ENCODE measurements around the gene IL1RAPL2. TPM values are rescaled to one million over a fixed set of nuclear protein-coding genes. Genes with fewer than 3 reads are reported as not detected.

The IL1RAPL2 gene
- total RNA-seq, 1 donor from 2014 or later = not detected

GRCh38 chrX:105502336-105502735 is 936.3 kb downstream of the IL1RAPL2 start:
- H3K27me3 Mint-ChIP-seq (ENCODE audit: low read depth) = no peaks in the 10 kb centered on the region

DNA sequence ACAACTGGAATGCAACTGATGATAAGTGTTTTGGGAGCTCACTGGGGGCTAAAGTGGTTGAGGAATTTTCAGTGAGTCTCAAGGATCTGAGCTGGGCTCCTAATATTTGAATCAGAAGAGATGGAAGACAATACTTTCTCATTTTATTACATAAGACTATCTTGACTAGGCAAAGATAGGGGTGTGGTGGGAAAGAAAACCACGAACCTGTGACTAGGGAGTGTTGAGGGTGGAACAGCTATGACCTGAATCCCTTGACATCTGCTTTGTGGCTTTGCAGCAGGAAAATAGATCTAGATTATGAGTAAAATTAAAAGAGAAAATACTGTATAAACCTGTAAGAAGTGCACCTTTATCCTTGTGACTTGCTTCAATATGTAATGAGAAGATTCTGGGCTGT is 949.6 kb downstream of the IL1RAPL2 start:
- no peak for TF ChIP-seq CTCF (IDR thresholded peaks at IDR 0.05)

More at GRCh38 chrX:105502336-105502735, 936.3 kb downstream of the IL1RAPL2 start:
- Mint-ChIP-seq H3K9me3 (ENCODE audit: low read depth) (peaks cover 26% of the 10 kb centered on the region), H3K27ac (ENCODE audit: unreplicated experiment) (no peak overlapping the region), H3K4me1 (ENCODE audit: low read depth) (no peaks in the 10 kb centered on the region), H3K36me3 (ENCODE audit: low read depth) (peaks cover 3% of the 10 kb centered on the region), H3K4me3 (ENCODE audit: unreplicated experiment) (no peak overlapping the region)
- TF ChIP-seq CTCF (IDR thresholded peaks at IDR 0.05) = no peak
- DNase-seq (ENCODE audit: low spot score) = no peak

GRCh38 chrX:105526431-105526830 is 960.4 kb downstream of the IL1RAPL2 start:
- no peak overlapping the region for H3K27ac Mint-ChIP-seq (ENCODE audit: unreplicated experiment)
- H3K4me1 Mint-ChIP-seq (ENCODE audit: low read depth) = no peaks in the 10 kb centered on the region
- DNase-seq (ENCODE audit: low spot score) = no peak
- H3K36me3 Mint-ChIP-seq (ENCODE audit: low read depth) = no peaks in the 10 kb centered on the region
- TF ChIP-seq CTCF (IDR thresholded peaks at IDR 0.05) = no peak
- H3K27me3 Mint-ChIP-seq (ENCODE audit: low read depth) = no peaks in the 10 kb centered on the region
- no peak overlapping the region for H3K4me3 Mint-ChIP-seq (ENCODE audit: unreplicated experiment)
- H3K9me3 Mint-ChIP-seq (ENCODE audit: low read depth) = peaks cover 11% of the 10 kb centered on the region

More for the DNA sequence above, 949.6 kb downstream of the IL1RAPL2 start:
- no peak overlapping the region for H3K4me3 Mint-ChIP-seq (ENCODE audit: unreplicated experiment)
- no peak for DNase-seq (ENCODE audit: low spot score)
- peaks cover 9% of the 10 kb centered on the region for H3K9me3 Mint-ChIP-seq (ENCODE audit: low read depth)
- no peak overlapping the region for H3K27ac Mint-ChIP-seq (ENCODE audit: unreplicated experiment)
- no peaks in the 10 kb centered on the region for H3K27me3 Mint-ChIP-seq (ENCODE audit: low read depth)
- no peaks in the 10 kb centered on the region for H3K36me3 Mint-ChIP-seq (ENCODE audit: low read depth)
- H3K4me1 Mint-ChIP-seq (ENCODE audit: low read depth) = no peaks in the 10 kb centered on the region

GRCh38 chrX:105527759-105528158 is 961.8 kb downstream of the IL1RAPL2 start:
- Mint-ChIP-seq H3K27ac (ENCODE audit: unreplicated experiment) (no peak overlapping the region), H3K9me3 (ENCODE audit: low read depth) (peaks cover 16% of the 10 kb centered on the region), H3K36me3 (ENCODE audit: low read depth) (no peaks in the 10 kb centered on the region), H3K27me3 (ENCODE audit: low read depth) (no peaks in the 10 kb centered on the region), H3K4me3 (ENCODE audit: unreplicated experiment) (no peak overlapping the region), H3K4me1 (ENCODE audit: low read depth) (no peaks in the 10 kb centered on the region)
- TF ChIP-seq CTCF (IDR thresholded peaks at IDR 0.05) = no peak
- DNase-seq (ENCODE audit: low spot score) = no peak

GRCh38 chrX:105533951-105534350 is 968.0 kb downstream of the IL1RAPL2 start:
- TF ChIP-seq CTCF (IDR thresholded peaks at IDR 0.05) = no peak
- no peak for DNase-seq (ENCODE audit: low spot score)
- Mint-ChIP-seq H3K27ac (ENCODE audit: unreplicated experiment) (no peak overlapping the region), H3K4me1 (ENCODE audit: low read depth) (no peaks in the 10 kb centered on the region), H3K36me3 (ENCODE audit: low read depth) (no peaks in the 10 kb centered on the region), H3K9me3 (ENCODE audit: low read depth) (peaks cover 20% of the 10 kb centered on the region), H3K27me3 (ENCODE audit: low read depth) (no peaks in the 10 kb centered on the region), H3K4me3 (ENCODE audit: unreplicated experiment) (no peak overlapping the region)
